K562 (cell line): Measurements from ENCODE around the gene FUT8. TPM values are rescaled to one million over a fixed set of nuclear protein-coding genes. Genes with fewer than 3 reads are reported as not detected.

Experiments used
- ATAC-seq: fragments of 200-7000 bp; cut with Tn5 transposase; 3 replicates; pipeline ENCODE4 v1.9.1; 2020; ENCODE audit warnings: moderate library complexity
- BruUV-seq: library from RNA; stranded (reverse); fragments of 400-500 nt; replicated peaks from 2 replicates; lab custom pipeline; 2021; lab: Mats Ljungman, UMichigan
- CTCF ChIA-PET: fragments of 300-600 bp; formaldehyde crosslinking; extraction: SDS; loops from one replicate; lab custom pipeline; 2021; ENCODE audit warnings: low intra/inter-chr PET ratio; lab: Yijun Ruan, JAX
- POLR2A ChIA-PET: fragments of 300-600, 350-650 bp; sonication (Branson Sonifier 250); formaldehyde crosslinking; extraction: SDS; loops from one replicate; lab custom pipeline; 2021; ENCODE audit warnings: antibody characterized with exemption, inconsistent platforms; lab: Yijun Ruan, JAX
- DNase-seq, 4 experiments: peaks; one replicate each; pipeline versions ENCODE4 v3.0.0 to v3.0.0-alpha.2; 2011 to 2018; ENCODE audit warnings: low spot score in 3 of 4, mixed read lengths in 3 of 4; ENCODE audit errors: extremely low read depth in 1 of 4
- FAIRE-seq: peaks from 2 replicates; lab custom pipeline; 2011; peaks lifted over from hg19 to GRCh38; lab: Jason Lieb, UNC
- H2AFZ ChIP-seq: 2 replicates; pipeline ENCODE4 v1.6.0; 2011; ENCODE audit warnings: low read depth, low read length, control low read depth, inconsistent platforms
- H3K27ac ChIP-seq: fragments of 200-600 bp; 3 replicates; pipeline ENCODE4 v1.8.0; 2011; ENCODE audit warnings: low read depth, mild to moderate bottlenecking, control low read depth, inconsistent platforms, low read length, moderate library complexity, mixed read lengths; ENCODE audit errors: extremely low read depth
- H3K27me3 ChIP-seq, 2 experiments: fragments of 300-600 bp in 1 of 2; 2 replicates in 1 of 2; 3 replicates in 1 of 2; pipeline versions ENCODE4 v1.6.0 to v1.8.0; 2011; ENCODE audit warnings: inconsistent platforms in 2 of 2, low read length in 2 of 2, mild to moderate bottlenecking in 1 of 2, mixed read lengths in 1 of 2, moderate library complexity in 1 of 2; ENCODE audit not compliant: control insufficient read depth in 2 of 2, insufficient read depth in 2 of 2
- H3K36me3 ChIP-seq: fragments of 300-600 bp; 3 replicates; pipeline ENCODE4 v1.8.0; 2011; ENCODE audit warnings: mild to moderate bottlenecking, low read length, inconsistent platforms; ENCODE audit not compliant: control insufficient read depth, insufficient read depth
- H3K4me1 ChIP-seq, 2 experiments: fragments of 200-600 bp in 1 of 2; replicated peaks in 1 of 2; 2 replicates in 1 of 2; 3 replicates in 1 of 2; pipeline versions ENCODE4 v1.5.1 to v1.8.0; 2011; ENCODE audit warnings: inconsistent platforms in 2 of 2, low read length in 2 of 2, mild to moderate bottlenecking in 1 of 2, mixed read lengths in 1 of 2, moderate library complexity in 1 of 2; ENCODE audit not compliant: control insufficient read depth in 2 of 2, insufficient read depth in 2 of 2
- H3K4me2 ChIP-seq: 2 replicates; pipeline ENCODE4 v1.6.1; 2011; ENCODE audit warnings: low read length, control low read depth, inconsistent platforms, mixed read lengths; ENCODE audit not compliant: insufficient read depth
- H3K4me3 ChIP-seq: fragments of 200-600 bp; sonication (generic), shearing (Covaris generic); 2 replicates; pipeline ENCODE4 v1.5.1; 2016; ENCODE audit warnings: control low read depth, inconsistent platforms
- H3K79me2 ChIP-seq: fragments of 200-600 bp; 3 replicates; pipeline ENCODE4 v1.8.0; 2011; ENCODE audit warnings: low read length, inconsistent platforms; ENCODE audit not compliant: control insufficient read depth, insufficient read depth
- H3K9ac ChIP-seq, 2 experiments: 2 replicates each; pipeline versions ENCODE4 v1.6.0 to v1.6.1; 2011; ENCODE audit warnings: low read depth in 2 of 2, low read length in 2 of 2, control low read depth in 1 of 2, inconsistent platforms in 1 of 2, mild to moderate bottlenecking in 1 of 2, mixed read lengths in 1 of 2; ENCODE audit not compliant: insufficient read depth in 1 of 2
- H3K9me1 ChIP-seq: one replicate; pipeline ENCODE4 v1.6.0; 2011; ENCODE audit warnings: inconsistent platforms, mild to moderate bottlenecking, low read length, moderate library complexity; ENCODE audit not compliant: control insufficient read depth, insufficient read depth
- H3K9me3 ChIP-seq: replicated peaks from 2 replicates; pipeline ENCODE4 v1.5.1; 2011; ENCODE audit warnings: low read depth, low read length, inconsistent platforms; ENCODE audit not compliant: control insufficient read depth, insufficient read depth
- H4K20me1 ChIP-seq: replicated peaks from 2 replicates; pipeline ENCODE4 v1.6.1; 2011; ENCODE audit warnings: low read length, inconsistent platforms, mixed read lengths; ENCODE audit not compliant: control insufficient read depth, insufficient read depth
- ATF1 ChIP-seq, 2 experiments: fragments of 450-650 bp in 1 of 2; IDR thresholded peaks; 2 replicates each; pipeline ENCODE4 v1.6.1; 2016; ENCODE audit warnings: missing compliant biosample characterization in 1 of 2, missing genetic modification characterization in 1 of 2
- GTF2E2 ChIP-seq: fragments of 200-800 bp; sonication (Bioruptor generic); IDR thresholded peaks from 2 replicates; pipeline ENCODE4 v1.6.1; 2016; ENCODE audit warnings: missing genetic modification characterization, missing compliant biosample characterization
- ILF3 ChIP-seq: fragments of 450-650 bp; IDR thresholded peaks from 2 replicates; pipeline ENCODE4 v1.6.1; 2018; ENCODE audit warnings: antibody characterized with exemption, mild to moderate bottlenecking, moderate library complexity, borderline replicate concordance
- SIN3B ChIP-seq: fragments of 450-650 bp; IDR thresholded peaks from 2 replicates; pipeline ENCODE4 v1.6.1; 2017; ENCODE audit warnings: low read depth, mild to moderate bottlenecking, moderate library complexity
- ZNF133 ChIP-seq: fragments of 250-450 bp; sonication (Bioruptor Pico); IDR thresholded peaks from 2 replicates; pipeline ENCODE4 v1.4.0; 2020; ENCODE audit warnings: mild to moderate bottlenecking
- ZNF224 ChIP-seq: sonication (generic); formaldehyde crosslinking; IDR thresholded peaks from 2 replicates; pipeline ENCODE4 v1.8.0; 2022; ENCODE audit warnings: mild to moderate bottlenecking, missing genetic modification reagents
- ZNF239 ChIP-seq: fragments of 250-450 bp; sonication (Bioruptor Pico); IDR thresholded peaks from 2 replicates; pipeline ENCODE4 v1.4.0; 2020; ENCODE audit warnings: mild to moderate bottlenecking
- ZNF282 ChIP-seq: sonication (generic); formaldehyde crosslinking; IDR thresholded peaks from 2 replicates; pipeline ENCODE4 v1.8.1; 2023; ENCODE audit warnings: missing genetic modification reagents
- WGBS: fragments of 100-300 bp; shearing (Covaris generic); methylation state at CpG from one replicate; pipeline ENCODE4 v1.1.6; 2016; ENCODE audit warnings: low coverage, mixed read lengths; ENCODE audit not compliant: insufficient coverage; ENCODE audit errors: missing lambda C conversion rate; 5-methylcytosine and 5-hydroxymethylcytosine counted together
- in situ Hi-C: fragments of 300-500 bp; cut with MboI; formaldehyde crosslinking; loops from 4 replicates; pipeline ENCODE4 v1.15.0; 2018; ENCODE audit warnings: inconsistent platforms, mixed read lengths
- intact Hi-C: fragments of 100-400 bp; cut with micrococcal nuclease; formaldehyde crosslinking; loops from 2 replicates; pipeline ENCODE4 v1.14.2; 2022
- polyA plus RNA-seq, 8 experiments: library from polyadenylated mRNA; depleted of rRNA in 4 of 8; stranded (reverse) in 5 of 8; unstranded in 3 of 8; fragments of >200 nt; fragmentation: Nextera tagmentation in 2 of 8; fragmentation: Illumina TruSeq in 1 of 8; extraction: Ambion mirVana in 2 of 8; extraction: Trizol in 1 of 8; gene quantifications; 2 replicates each; pipeline versions ENCODE4 v1.2.1 to v1.2.3, GENCODE V29; 2011 to 2014; ENCODE audit warnings: inconsistent platforms in 1 of 8, missing spikeins in 1 of 8
- total RNA-seq, 7 experiments: library from RNA; depleted of rRNA in 6 of 7; stranded (reverse); fragments of >200 nt in 6 of 7; fragmentation: Illumina TruSeq in 2 of 7; extraction: Trizol in 2 of 7; gene quantifications; 2 replicates each; pipeline versions ENCODE4 v1.2.1 to v1.2.3, GENCODE V29; 2011 to 2021; ENCODE audit warnings: low replicate concordance in 1 of 7
- TF ChIP-seq, protein P1 (sequence below): sonication (generic); formaldehyde crosslinking; IDR thresholded peaks from 2 replicates; pipeline ENCODE4 v1.8.0; 2022; ENCODE audit warnings: mild to moderate bottlenecking, missing genetic modification reagents, borderline replicate concordance

FUT8 gene
- total and polyA plus RNA-seq, 9 of the 15 experiments (the other 6 are each of a cell fraction or from before 2014, with no cell fraction given) = 4.1 to 15.2 (median 7.8) TPM

DNA sequence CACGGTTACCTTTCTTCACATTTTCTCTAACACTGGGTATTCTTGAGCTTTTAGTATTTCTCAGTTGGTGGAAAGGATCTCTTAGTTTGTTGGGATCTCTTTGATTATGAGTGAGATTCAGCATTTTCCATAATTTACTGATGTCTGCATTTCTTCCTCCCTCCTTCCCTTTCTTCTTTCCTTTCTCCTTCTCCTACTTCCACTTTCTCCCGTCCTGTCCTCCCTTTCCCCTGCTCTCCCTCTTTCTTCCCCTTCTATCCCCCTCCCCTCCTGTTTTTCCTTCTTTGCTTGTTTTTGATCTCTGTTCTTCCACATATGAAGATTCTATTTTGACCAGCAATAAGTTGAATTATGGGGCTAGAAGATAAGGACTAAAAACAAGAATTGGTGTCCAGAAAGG, 66.9 kb downstream of the FUT8 start:
- no peaks in the 10 kb centered on the region; the same call in 1 of the 3 replicates for H3K79me2 ChIP-seq
- BruUV-seq = no TSS peak
- intact Hi-C loops = no loop called here
- no peaks in the 10 kb centered on the region for H4K20me1 ChIP-seq
- 22% methylated on average over 1 of the region's 2 CpGs for WGBS
- H2AFZ ChIP-seq = no peak overlapping the region
- H3K9me3 ChIP-seq = no peaks in the 10 kb centered on the region
- FAIRE-seq = no peak
- no peak for ATAC-seq
- H3K27me3 ChIP-seq = no peaks in the 10 kb centered on the region
- in situ Hi-C loops = no loop called here
- DNase-seq = no peak
- no peak overlapping the region for H3K27ac ChIP-seq
- no peak overlapping the region for H3K4me2 ChIP-seq
- H3K4me3 ChIP-seq = no peak overlapping the region
- peaks cover 3 to 23% of the 10 kb centered on the region in 2 experiments; a peak in 4 of 5 replicates for H3K4me1 ChIP-seq
- no peak overlapping the region for H3K9ac ChIP-seq
- TF ChIP-seq SIN3B (no peak), ZNF224 (no peak), ZNF282 (CRISPR knock-in tag) (no peak), ILF3 (no peak), ZNF133 (CRISPR knock-in tag) (no peak), ZNF239 (CRISPR knock-in tag) (no peak), ATF1 (CRISPR knock-in tag; IDR thresholded peaks at IDR 0.05) (no peak), ATF1 (tag; IDR thresholded peaks at IDR 0.05) (no peak), GTF2E2 (tag) (no peak)
- TF ChIP-seq, protein P1, sequence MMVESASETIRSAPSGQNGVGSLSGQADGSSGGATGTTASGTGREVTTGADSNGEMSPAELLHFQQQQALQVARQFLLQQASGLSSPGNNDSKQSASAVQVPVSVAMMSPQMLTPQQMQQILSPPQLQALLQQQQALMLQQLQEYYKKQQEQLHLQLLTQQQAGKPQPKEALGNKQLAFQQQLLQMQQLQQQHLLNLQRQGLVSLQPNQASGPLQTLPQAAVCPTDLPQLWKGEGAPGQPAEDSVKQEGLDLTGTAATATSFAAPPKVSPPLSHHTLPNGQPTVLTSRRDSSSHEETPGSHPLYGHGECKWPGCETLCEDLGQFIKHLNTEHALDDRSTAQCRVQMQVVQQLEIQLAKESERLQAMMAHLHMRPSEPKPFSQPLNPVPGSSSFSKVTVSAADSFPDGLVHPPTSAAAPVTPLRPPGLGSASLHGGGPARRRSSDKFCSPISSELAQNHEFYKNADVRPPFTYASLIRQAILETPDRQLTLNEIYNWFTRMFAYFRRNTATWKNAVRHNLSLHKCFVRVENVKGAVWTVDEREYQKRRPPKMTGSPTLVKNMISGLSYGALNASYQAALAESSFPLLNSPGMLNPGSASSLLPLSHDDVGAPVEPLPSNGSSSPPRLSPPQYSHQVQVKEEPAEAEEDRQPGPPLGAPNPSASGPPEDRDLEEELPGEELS = no peak
- ChIA-PET POLR2A (interaction anchor here (0.6 to 1.4 kb wide), 2 partner anchors 33 to 835 kb away, joined by 3 to 4 read pairs; no protein-coding TSS in a partner anchor), CTCF (no interaction called here)
- H3K36me3 ChIP-seq = no peaks in the 10 kb centered on the region
- no peaks in the 10 kb centered on the region for H3K9me1 ChIP-seq
